HG02884 (cell line): ENCODE data around the gene HMOX1.

Source experiments
- ATAC-seq: cut with Tn5 transposase; IDR thresholded peaks from one replicate; pipeline ENCODE4 v1.9.1; 2021; ENCODE audit warnings: mild to moderate bottlenecking, moderate library complexity; ENCODE audit not compliant: unreplicated experiment

The HMOX1 gene

GRCh38 chr22:35380537-35381423 is at the start of gene HMOX1:
TSS of gene HMOX1 (plus strand) at chr22:35381096. CDS start at chr22:35381174, 78 bp downstream.
- ATAC-seq = peak; percentile 54

GRCh38 chr22:35332278-35332677 is 48.6 kb upstream of the HMOX1 start:
- ATAC-seq = no peak

DNA sequence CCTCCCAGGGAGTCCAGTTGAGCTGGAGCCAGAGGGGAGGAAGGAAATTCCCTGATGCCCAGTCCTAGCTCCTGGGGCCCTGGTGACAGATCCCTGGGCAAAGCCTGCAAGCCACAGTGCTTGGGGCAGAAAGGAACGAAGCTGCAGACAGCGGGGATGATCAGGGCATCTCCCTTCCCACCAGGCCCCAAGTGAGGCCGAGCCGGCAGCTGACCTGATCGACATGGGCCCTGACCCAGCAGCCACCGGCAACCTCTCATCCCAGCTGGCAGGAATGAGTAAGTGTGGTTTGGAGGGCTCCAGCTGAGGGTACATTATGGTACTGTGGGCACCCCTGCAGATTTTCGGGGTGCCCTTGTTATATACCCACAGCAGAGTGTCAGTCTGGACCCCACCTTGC is 47.7 kb upstream of the HMOX1 start:
- no peak for ATAC-seq

DNA sequence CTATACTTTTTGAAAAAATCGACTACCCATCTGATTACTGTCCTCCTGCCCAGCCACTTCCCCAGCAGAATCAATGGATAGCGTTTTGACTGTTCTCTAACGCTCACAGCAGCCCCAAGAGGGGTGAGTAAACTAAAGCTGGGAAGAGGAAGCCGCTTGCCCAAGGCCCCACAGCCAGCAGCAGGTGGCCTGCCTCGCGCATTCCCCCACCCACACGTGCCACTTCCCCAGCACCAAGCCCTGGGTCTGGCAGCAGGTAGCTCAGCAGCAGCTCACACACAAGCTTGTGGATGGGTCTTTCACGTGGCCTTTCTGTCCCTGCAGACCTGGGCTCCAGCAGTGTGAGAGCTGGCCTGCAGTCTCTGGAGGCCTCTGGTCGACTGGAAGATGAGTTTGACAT is 46.9 kb upstream of the HMOX1 start:
- ATAC-seq = no peak

DNA sequence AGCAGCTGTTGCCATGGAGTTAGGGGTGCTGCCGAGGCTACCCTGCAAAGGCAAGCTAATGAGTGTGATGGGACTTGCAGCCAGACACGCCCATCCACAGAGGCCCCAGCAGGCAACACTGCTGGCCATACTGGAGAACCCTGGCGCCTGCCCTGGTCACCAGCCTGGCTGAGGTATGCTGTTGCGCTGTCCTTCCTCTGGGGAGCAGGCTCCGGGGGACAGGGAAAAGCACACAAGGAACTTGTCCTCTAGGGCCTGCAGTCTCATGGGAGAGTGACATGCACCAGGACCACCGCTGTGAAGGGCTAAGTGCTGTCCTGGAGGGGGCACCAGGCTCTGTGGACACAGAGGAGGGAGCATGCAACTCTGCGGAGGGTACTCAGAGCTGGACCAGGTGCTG is 45.4 kb upstream of the HMOX1 start:
- no peak for ATAC-seq

GRCh38 chr22:35335936-35336781 is 44.7 kb upstream of the HMOX1 start:
- no peak for ATAC-seq

DNA sequence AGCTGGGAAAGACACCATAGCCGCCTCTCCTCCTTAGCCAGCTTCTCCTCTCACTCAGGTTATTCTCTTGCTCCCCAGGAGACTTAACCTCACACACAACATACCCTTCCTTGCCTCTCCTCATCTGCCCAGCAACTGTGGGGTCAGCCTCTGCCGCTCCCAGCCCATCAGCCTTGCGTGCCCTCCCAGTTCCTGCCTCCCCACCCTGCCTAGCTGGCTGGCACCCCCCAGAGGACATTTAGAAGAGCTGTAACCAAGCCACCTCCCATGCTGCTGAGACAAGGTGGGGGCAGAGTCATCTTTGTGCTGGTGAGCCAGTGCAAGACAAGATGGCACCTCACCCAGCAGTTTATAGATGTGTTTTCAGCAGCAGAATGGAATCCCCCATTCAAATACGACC is 43.0 kb upstream of the HMOX1 start:
- ATAC-seq = no peak

DNA sequence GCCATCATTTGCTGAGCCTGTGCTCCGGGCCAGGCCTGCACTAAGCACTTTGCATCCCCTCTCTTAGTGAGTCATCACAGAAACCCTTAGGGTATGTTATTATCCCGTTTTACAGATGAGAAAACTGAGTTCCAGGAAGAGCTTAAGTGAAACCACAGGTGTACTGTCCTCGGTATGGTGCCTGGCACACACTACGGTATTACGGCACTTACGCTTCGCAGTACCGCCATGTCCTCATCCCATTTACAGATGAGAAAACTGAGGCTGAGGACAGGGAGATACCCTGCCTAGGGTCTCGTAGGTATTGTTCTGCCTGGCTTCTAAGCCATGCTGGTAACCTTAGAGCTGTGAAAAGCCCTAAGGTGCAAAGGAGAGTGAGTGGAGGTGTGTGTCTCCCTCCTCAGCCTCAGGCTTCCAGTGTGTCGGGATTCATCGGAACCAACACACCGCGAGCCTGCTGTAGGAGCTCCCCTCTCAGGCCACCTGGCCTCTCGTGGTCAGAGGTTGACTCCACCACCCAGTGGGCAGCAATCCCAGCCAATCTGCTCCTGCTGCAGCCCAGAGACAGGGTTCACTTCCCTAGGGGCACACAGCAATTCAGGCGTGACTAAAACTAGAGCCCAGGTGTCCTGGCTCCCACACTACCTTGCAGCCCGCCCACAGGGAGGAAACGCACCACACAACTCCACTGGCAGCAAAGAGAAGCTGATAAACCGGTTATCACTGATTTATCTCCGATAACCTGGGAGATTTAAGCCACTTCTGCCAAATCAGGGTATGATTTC is 39.6 kb upstream of the HMOX1 start:
- ATAC-seq = no peak

GRCh38 chr22:35342390-35342789 is 38.5 kb upstream of the HMOX1 start:
- no peak for ATAC-seq

DNA sequence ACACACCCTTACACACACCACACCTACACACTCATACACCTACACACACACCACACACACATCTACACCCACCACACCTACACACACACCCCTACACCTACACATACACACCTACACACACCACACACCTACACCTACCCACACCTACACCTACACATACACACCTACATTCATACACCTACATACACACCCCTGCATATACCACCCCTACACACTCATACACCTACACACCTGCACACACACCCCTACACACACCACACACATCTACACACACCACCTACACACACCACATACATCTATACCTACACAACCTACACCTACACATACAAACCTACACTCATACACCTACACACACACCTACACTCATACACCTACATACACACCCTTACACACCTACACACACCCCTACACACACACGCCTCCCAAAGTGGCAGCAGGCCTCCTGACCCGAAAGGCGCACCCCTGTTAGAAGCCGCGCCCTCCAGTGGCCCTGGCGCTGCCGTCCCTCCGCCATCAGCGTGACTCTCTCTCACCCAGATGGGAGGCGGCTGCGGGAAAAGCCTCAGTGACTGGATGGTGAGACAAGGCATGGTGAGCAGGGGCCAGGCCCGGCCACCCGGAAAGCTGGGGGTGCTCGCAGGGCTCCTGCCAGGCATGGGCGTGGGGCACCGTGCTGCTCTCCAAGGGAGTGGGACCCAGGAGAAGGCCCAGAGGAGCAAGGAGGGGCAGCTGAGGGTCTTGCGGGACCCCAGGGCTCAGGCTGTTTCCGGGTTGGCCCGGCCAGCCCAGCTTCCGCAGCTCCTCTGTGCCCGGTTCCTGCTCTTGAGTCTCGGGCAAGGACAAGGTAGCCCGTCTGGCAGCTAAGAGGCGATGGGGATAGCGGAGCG is 37.0 kb upstream of the HMOX1 start:
- ATAC-seq = no peak

- no peak for ATAC-seq
Observed at GRCh38 chr22:35344956-35345690, 35.8 kb upstream of the HMOX1 start.

DNA sequence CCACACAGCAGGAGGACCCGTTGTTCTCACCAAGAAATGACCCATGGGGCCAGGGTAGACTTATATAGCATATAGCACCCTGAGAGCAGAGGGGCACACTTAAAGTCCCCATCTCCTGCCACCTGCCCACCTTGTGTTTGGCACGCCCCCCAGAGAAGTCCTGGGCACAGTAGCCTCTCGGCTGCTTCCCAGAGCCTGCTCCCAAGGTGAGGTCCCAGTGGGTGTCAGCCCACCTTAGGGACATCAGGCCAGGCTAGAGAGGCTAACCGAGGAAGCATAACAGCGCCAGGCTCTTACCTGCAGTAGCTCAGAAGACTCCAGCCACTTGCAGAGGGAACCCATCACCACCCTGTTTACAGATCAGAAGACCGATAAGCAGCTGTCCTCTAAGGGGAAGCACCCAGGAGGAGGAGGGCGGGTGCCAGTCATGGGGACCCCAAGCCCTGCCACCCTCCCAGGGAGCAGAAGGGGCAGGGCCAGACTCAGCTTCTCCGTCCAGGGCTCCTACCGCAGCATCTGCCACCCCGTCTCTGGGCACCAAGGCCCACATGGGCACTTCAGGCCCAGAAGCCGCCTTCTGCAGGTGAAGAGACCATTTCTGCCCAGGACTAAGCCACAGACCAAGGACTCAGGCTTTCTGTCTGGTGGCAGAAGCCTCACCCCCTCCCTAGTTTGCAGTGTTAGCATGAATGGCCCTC is 34.9 kb upstream of the HMOX1 start:
- ATAC-seq = no peak

- no peak for ATAC-seq
Observed at GRCh38 chr22:35346596-35347220, 34.2 kb upstream of the HMOX1 start.

- no peak for ATAC-seq
Observed at GRCh38 chr22:35347462-35347861, 33.4 kb upstream of the HMOX1 start.

GRCh38 chr22:35348026-35348590 is 32.8 kb upstream of the HMOX1 start:
- ATAC-seq = no peak

- no peak for ATAC-seq
Observed at GRCh38 chr22:35348703-35349102, 32.2 kb upstream of the HMOX1 start.

GRCh38 chr22:35349368-35349703 is 31.6 kb upstream of the HMOX1 start:
- no peak for ATAC-seq
